CD14-positive monocyte (primary cell): ENCODE results near the gene DNAAF5. TPM values are rescaled to one million over a fixed set of nuclear protein-coding genes. Genes with fewer than 3 reads are reported as not detected.

Experiments
- DNase-seq, 3 donors: peaks; one replicate each; pipeline ENCODE4 v3.0.0-alpha.2; 2011 to 2022
- H2AFZ ChIP-seq: 2 replicates; pipeline ENCODE4 v1.6.0; 2012; ENCODE audit warnings: mild to moderate bottlenecking, low read depth, low read length, inconsistent platforms; ENCODE audit not compliant: insufficient read depth, poor library complexity, severe bottlenecking
- H3K27ac ChIP-seq, 2 donors: 1 replicate in 1 of 2; 2 replicates in 1 of 2; pipeline ENCODE4 v1.5.1; 2012 to 2013; ENCODE audit warnings: low read length in 2 of 2, control low read depth in 1 of 2, inconsistent platforms in 1 of 2, low read depth in 1 of 2, mild to moderate bottlenecking in 1 of 2
- H3K27me3 ChIP-seq, 2 donors: one replicate each; pipeline versions ENCODE4 v1.6.0 to v1.6.1; 2011 to 2013; ENCODE audit warnings: low read length in 2 of 2; ENCODE audit not compliant: control insufficient read depth in 2 of 2, insufficient read depth in 2 of 2
- H3K36me3 ChIP-seq, 2 donors: replicated peaks in 1 of 2; 1 replicate in 1 of 2; 2 replicates in 1 of 2; pipeline versions ENCODE4 v1.5.1 to v1.6.1; 2012 to 2013; ENCODE audit warnings: low read length in 2 of 2, control low read depth in 1 of 2, inconsistent platforms in 1 of 2, mild to moderate bottlenecking in 1 of 2; ENCODE audit not compliant: insufficient read depth in 2 of 2, control insufficient read depth in 1 of 2
- H3K4me1 ChIP-seq, 2 donors: 1 replicate in 1 of 2; 2 replicates in 1 of 2; pipeline versions ENCODE4 v1.5.1 to v1.6.1; 2012 to 2013; ENCODE audit warnings: low read length in 2 of 2, control low read depth in 1 of 2, inconsistent platforms in 1 of 2, mild to moderate bottlenecking in 1 of 2, moderate library complexity in 1 of 2; ENCODE audit not compliant: insufficient read depth in 2 of 2, control insufficient read depth in 1 of 2
- H3K4me2 ChIP-seq: replicated peaks from 2 replicates; pipeline ENCODE3; 2012; ENCODE audit warnings: low read length, moderate library complexity, mild to moderate bottlenecking; ENCODE audit not compliant: poor library complexity, severe bottlenecking; ENCODE audit errors: extremely low read depth
- H3K4me3 ChIP-seq, 3 experiments: fragments of 200-600 bp in 1 of 3; sonication (generic) in 1 of 3; replicated peaks in 1 of 3; 1 replicate in 2 of 3; 2 replicates in 1 of 3; pipeline ENCODE4 v1.5.1; 2011 to 2013; ENCODE audit warnings: low read length in 3 of 3, mild to moderate bottlenecking in 3 of 3, control low read depth in 2 of 3, low read depth in 2 of 3, inconsistent platforms in 1 of 3, moderate library complexity in 1 of 3
- H3K79me2 ChIP-seq: 2 replicates; pipeline ENCODE4 v1.6.0; 2012; ENCODE audit warnings: mild to moderate bottlenecking, control low read depth, inconsistent platforms, low read length, moderate library complexity; ENCODE audit not compliant: insufficient read depth
- H3K9ac ChIP-seq: 2 replicates; pipeline ENCODE4 v1.6.0; 2017; ENCODE audit warnings: low read length, mild to moderate bottlenecking; ENCODE audit not compliant: insufficient read depth, poor library complexity, severe bottlenecking
- H3K9me3 ChIP-seq, 2 donors: replicated peaks in 1 of 2; 1 replicate in 1 of 2; 2 replicates in 1 of 2; pipeline versions ENCODE4 v1.5.1 to v1.6.1; 2012 to 2013; ENCODE audit warnings: low read length in 2 of 2, control low read depth in 1 of 2; ENCODE audit not compliant: control insufficient read depth in 1 of 2, insufficient read depth in 1 of 2
- H4K20me1 ChIP-seq: 2 replicates; pipeline ENCODE4 v1.6.0; 2012; ENCODE audit warnings: mild to moderate bottlenecking, low read length, control low read depth, moderate library complexity; ENCODE audit not compliant: insufficient read depth
- H3K27ac Mint-ChIP-seq, 7 donors: one replicate each; pipeline ENCODE4 v1.8.0; 2020; ENCODE audit warnings: mild to moderate bottlenecking in 7 of 7, mixed read lengths in 7 of 7, moderate library complexity in 6 of 7, inconsistent platforms in 2 of 7
- H3K27me3 Mint-ChIP-seq, 3 donors: one replicate each; pipeline ENCODE4 v1.8.0; 2021 to 2022; ENCODE audit warnings: low read depth in 3 of 3, mild to moderate bottlenecking in 3 of 3, mixed read lengths in 3 of 3, moderate library complexity in 3 of 3, inconsistent platforms in 1 of 3
- H3K36me3 Mint-ChIP-seq, 2 donors: one replicate each; pipeline ENCODE4 v1.8.0; 2020; ENCODE audit warnings: mixed read lengths in 2 of 2, inconsistent platforms in 1 of 2, mild to moderate bottlenecking in 1 of 2
- H3K4me1 Mint-ChIP-seq: one replicate; pipeline ENCODE4 v1.8.0; 2020; ENCODE audit warnings: mild to moderate bottlenecking, mixed read lengths
- H3K4me3 Mint-ChIP-seq, 2 donors: one replicate each; pipeline ENCODE4 v1.8.0; 2020; ENCODE audit warnings: mild to moderate bottlenecking in 2 of 2, mixed read lengths in 2 of 2, moderate library complexity in 1 of 2
- H3K9me3 Mint-ChIP-seq, 7 donors: one replicate each; pipeline ENCODE4 v1.8.0; 2020 to 2022; ENCODE audit warnings: mixed read lengths in 7 of 7, mild to moderate bottlenecking in 6 of 7, moderate library complexity in 6 of 7, inconsistent platforms in 2 of 7
- CTCF ChIP-seq: fragments of 200-600 bp; IDR thresholded peaks from one replicate; pipeline ENCODE4 v1.8.0; 2022; ENCODE audit warnings: antibody characterized with exemption, mild to moderate bottlenecking
- WGBS: methylation state at CpG from one replicate; pipeline ENCODE4 v1.1.5; 2013; ENCODE audit warnings: missing lambda C conversion rate; ENCODE audit not compliant: insufficient coverage; 5-methylcytosine and 5-hydroxymethylcytosine counted together
- intact Hi-C, 2 donors: fragments of 100-400 bp; cut with micrococcal nuclease; formaldehyde crosslinking; loops; one replicate each; pipeline versions ENCODE4 v1.15.0 to v1.15.1; 2023
- polyA plus RNA-seq, 3 donors: library from polyadenylated mRNA; depleted of rRNA in 1 of 3; unstranded in 2 of 3; stranded (reverse) in 1 of 3; fragments of 300-500 nt in 2 of 3; fragments of >200 nt in 1 of 3; fragmentation: Illumina TruSeq in 2 of 3; gene quantifications; 1 replicate in 2 of 3; 2 replicates in 1 of 3; pipeline ENCODE4 v1.2.3, GENCODE V29; 2012 to 2021

The DNAAF5 gene
- polyA plus RNA-seq, 3 donors = 1.2 to 9.6 (median 2.0) TPM

GRCh38 chr7:707296-708000, 19.1 kb upstream of the DNAAF5 start:
- H3K9me3 ChIP-seq = peaks cover 0 to 7% of the 10 kb centered on the region in 2 donors
- peaks cover 6 to 34% (median 12%) of the 10 kb centered on the region in 7 donors for H3K9me3 Mint-ChIP-seq
- no peak overlapping the region for H2AFZ ChIP-seq
- H3K4me2 ChIP-seq = no peak overlapping the region
- H3K36me3 Mint-ChIP-seq = peaks cover 0 to 1% of the 10 kb centered on the region in 2 donors
- H3K27me3 ChIP-seq = peaks cover 0 to 10% of the 10 kb centered on the region in 2 donors
- H4K20me1 ChIP-seq = no peaks in the 10 kb centered on the region
- no peaks in the 10 kb centered on the region for H3K4me1 ChIP-seq
- H3K36me3 ChIP-seq = no peaks in the 10 kb centered on the region
- H3K27me3 Mint-ChIP-seq = peaks cover 6 to 17% (median 15%) of the 10 kb centered on the region in 3 donors
- no peak overlapping the region for H3K27ac ChIP-seq
- H3K4me3 ChIP-seq = no peak overlapping the region
- intact Hi-C loops = no loop called here
- H3K4me3 Mint-ChIP-seq = no peak overlapping the region
- H3K4me1 Mint-ChIP-seq = no peaks in the 10 kb centered on the region
- no peaks in the 10 kb centered on the region for H3K79me2 ChIP-seq
- no peak for DNase-seq
- 98% methylated on average over 13 of the region's 17 CpGs for WGBS
- no peak overlapping the region for H3K9ac ChIP-seq
- no peak for TF ChIP-seq CTCF
- H3K27ac Mint-ChIP-seq = no peak overlapping the region

- H3K4me2 ChIP-seq = no peak overlapping the region
- peaks cover 0 to 1% of the 10 kb centered on the region in 2 donors for H3K36me3 Mint-ChIP-seq
- H3K4me3 Mint-ChIP-seq = no peak overlapping the region
- no peaks in the 10 kb centered on the region for H3K79me2 ChIP-seq
- H3K9me3 ChIP-seq = no peaks in the 10 kb centered on the region
- no peak overlapping the region for H3K27ac ChIP-seq
- intact Hi-C loops = no loop called here
- H3K27me3 Mint-ChIP-seq = peaks cover 22 to 37% (median 33%) of the 10 kb centered on the region in 3 donors
- TF ChIP-seq CTCF = no peak
- peaks cover 0 to 17% (median 3%) of the 10 kb centered on the region in 7 donors for H3K9me3 Mint-ChIP-seq
- H3K4me1 Mint-ChIP-seq = no peaks in the 10 kb centered on the region
- no peaks in the 10 kb centered on the region for H3K4me1 ChIP-seq
- H3K27ac Mint-ChIP-seq = no peak overlapping the region
- H3K27me3 ChIP-seq = peaks cover 0 to 25% of the 10 kb centered on the region in 2 donors
- WGBS = 100% methylated on average over 8 of the region's 14 CpGs
- H3K9ac ChIP-seq = no peak overlapping the region
- no peak overlapping the region for H2AFZ ChIP-seq
- no peak for DNase-seq
- H4K20me1 ChIP-seq = no peaks in the 10 kb centered on the region
- no peak overlapping the region for H3K4me3 ChIP-seq
- no peaks in the 10 kb centered on the region for H3K36me3 ChIP-seq
Measured at GRCh38 chr7:710161-710560, 16.3 kb upstream of the DNAAF5 start.
